IPS-20b (cell line): ENCODE measurements around the gene GPC3.
A peak's percentile ranks its signal among the peaks of the same experiment; 100 is the strongest.
"Not testable (repeated sequence)": the region's sequence is repeated elsewhere in the genome, so short reads cannot be mapped to it uniquely, and the experiment has no call there.

ENCODE experiments used
- H3K27ac ChIP-seq: one replicate; pipeline ENCODE4 v1.5.1; 2013; ENCODE audit warnings: low read length
- H3K27me3 ChIP-seq: 2 replicates; pipeline ENCODE4 v1.6.1; 2013; ENCODE audit warnings: mild to moderate bottlenecking, low read length, inconsistent platforms; ENCODE audit not compliant: insufficient read depth
- H3K36me3 ChIP-seq: 2 replicates; pipeline ENCODE4 v1.6.1; 2013; ENCODE audit warnings: low read depth, mild to moderate bottlenecking, inconsistent platforms, low read length, moderate library complexity; ENCODE audit not compliant: insufficient read depth
- H3K4me1 ChIP-seq: 2 replicates; pipeline ENCODE4 v1.6.1; 2013; ENCODE audit warnings: mild to moderate bottlenecking, control low read depth, inconsistent platforms, low read length, moderate library complexity; ENCODE audit not compliant: insufficient read depth
- H3K4me3 ChIP-seq: 2 replicates; pipeline ENCODE4 v1.5.1; 2013; ENCODE audit warnings: mild to moderate bottlenecking, low read length, inconsistent platforms
- H3K9ac ChIP-seq: 2 replicates; pipeline ENCODE4 v1.6.1; 2013; ENCODE audit warnings: low read depth, mild to moderate bottlenecking, inconsistent platforms, low read length, moderate library complexity
- H3K9me3 ChIP-seq: 2 replicates; pipeline ENCODE4 v1.6.1; 2013; ENCODE audit warnings: mild to moderate bottlenecking, low read depth, low read length, inconsistent platforms; ENCODE audit not compliant: insufficient read depth

Gene GPC3

DNA sequence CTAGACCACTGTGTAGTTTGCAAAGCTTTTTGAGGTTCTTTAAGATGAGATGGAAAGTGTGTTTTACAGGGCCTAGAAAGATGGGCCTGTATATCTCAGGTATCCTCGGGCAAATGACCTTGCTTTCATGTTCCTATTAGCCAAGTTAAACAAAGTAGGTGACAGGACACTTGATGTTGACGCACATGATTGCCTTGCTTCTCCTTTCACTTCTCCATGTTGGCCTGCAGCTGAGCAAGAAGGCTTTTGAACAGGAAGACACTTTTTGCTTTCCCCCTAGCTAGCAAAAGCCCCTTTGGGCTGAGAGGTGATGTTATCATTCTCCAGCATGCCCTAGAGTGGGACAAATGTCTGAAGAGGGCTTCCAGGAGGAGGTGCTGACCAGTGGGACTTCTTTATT, 202.1 kb downstream of the GPC3 start:
- H3K27me3 ChIP-seq, result no peaks in the 10 kb centered on the region
- peak overlapping the region; percentile 33; the same call in 1 of the 2 replicates for H3K4me3 ChIP-seq
- no peaks in the 10 kb centered on the region for H3K9me3 ChIP-seq
- no peak overlapping the region for H3K9ac ChIP-seq
- no peak overlapping the region for H3K27ac ChIP-seq
- H3K36me3 ChIP-seq, result no peaks in the 10 kb centered on the region
- H3K4me1 ChIP-seq, result peaks cover 27% of the 10 kb centered on the region

DNA sequence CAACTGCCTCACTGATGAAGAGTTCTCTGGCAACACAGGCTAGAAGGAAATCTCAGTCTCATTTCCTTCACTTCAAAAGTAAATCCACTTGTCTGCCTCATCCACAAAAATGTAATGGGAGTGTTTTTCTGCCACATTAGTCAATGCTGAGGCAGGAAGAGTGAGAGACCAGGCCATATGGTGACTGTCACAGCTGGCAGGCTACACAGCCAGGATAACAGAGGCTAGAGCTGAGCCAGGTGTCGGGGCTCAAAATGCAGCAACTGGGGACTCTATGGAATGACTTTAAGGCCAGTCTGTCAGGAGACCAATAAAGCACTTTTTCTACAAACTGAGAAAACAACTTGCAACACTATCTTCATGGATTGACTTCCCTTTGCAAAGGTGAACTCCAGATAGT, 204.2 kb downstream of the GPC3 start:
- Histone ChIP-seq H3K9me3 (no peaks in the 10 kb centered on the region), H3K4me3 (no peak overlapping the region), H3K27ac (no peak overlapping the region), H3K36me3 (no peaks in the 10 kb centered on the region), H3K4me1 (peaks cover 27% of the 10 kb centered on the region), H3K27me3 (no peaks in the 10 kb centered on the region), H3K9ac (no peak overlapping the region)

DNA sequence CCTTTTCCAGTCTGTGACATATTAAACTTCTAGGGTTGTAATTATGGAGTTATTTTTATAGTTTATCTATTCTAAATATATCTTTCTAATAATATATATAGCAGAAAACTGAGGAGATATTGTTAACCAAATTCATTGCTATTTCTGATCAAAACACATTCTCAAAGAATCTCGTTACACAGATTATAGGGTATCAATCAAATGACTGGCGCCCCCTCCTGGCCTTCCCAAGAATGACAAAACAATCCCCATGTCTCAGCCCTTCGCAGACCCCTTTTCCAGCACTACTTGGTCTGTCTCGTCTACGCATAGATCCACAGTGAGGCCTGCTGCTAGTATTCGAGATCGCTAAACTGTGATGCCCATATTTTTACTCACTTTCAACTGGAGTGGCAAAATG, 209.3 kb downstream of the GPC3 start:
- Histone ChIP-seq H3K4me3 (no peak overlapping the region), H3K27me3 (no peaks in the 10 kb centered on the region), H3K36me3 (no peaks in the 10 kb centered on the region)

DNA sequence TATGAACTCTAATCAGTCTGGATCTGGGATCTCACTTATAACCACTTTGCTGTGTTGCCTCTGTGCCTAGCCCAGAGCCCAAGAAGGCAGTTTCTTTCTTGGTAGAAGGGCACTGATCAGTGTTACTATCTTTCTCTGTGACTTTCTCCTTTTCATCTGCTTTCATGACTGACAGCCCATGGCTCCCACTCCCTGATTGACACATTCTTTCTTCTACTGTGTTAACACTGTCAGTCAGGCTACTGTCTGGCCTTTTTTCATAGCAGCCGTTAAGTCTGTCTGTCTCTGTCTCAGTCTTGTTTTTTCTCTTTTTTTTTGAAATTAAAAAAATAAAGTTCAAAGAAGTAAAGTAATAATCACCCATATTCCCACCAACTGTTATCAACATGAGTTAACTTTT, 210.6 kb downstream of the GPC3 start:
- no peaks in the 10 kb centered on the region for H3K4me1 ChIP-seq
- H3K4me3 ChIP-seq, result no peak overlapping the region
- no peak overlapping the region for H3K27ac ChIP-seq
- no peaks in the 10 kb centered on the region for H3K36me3 ChIP-seq
- H3K9ac ChIP-seq, result no peak overlapping the region
- H3K27me3 ChIP-seq, result no peaks in the 10 kb centered on the region
- H3K9me3 ChIP-seq, result no peaks in the 10 kb centered on the region

More for the DNA sequence above, 209.3 kb downstream of the GPC3 start:
- H3K27ac ChIP-seq, result no peak overlapping the region
- H3K4me1 ChIP-seq, result peaks cover under 1% of the 10 kb centered on the region; the same call in 1 of the 2 replicates
- H3K9ac ChIP-seq, result no peak overlapping the region
- H3K9me3 ChIP-seq, result no peaks in the 10 kb centered on the region

DNA sequence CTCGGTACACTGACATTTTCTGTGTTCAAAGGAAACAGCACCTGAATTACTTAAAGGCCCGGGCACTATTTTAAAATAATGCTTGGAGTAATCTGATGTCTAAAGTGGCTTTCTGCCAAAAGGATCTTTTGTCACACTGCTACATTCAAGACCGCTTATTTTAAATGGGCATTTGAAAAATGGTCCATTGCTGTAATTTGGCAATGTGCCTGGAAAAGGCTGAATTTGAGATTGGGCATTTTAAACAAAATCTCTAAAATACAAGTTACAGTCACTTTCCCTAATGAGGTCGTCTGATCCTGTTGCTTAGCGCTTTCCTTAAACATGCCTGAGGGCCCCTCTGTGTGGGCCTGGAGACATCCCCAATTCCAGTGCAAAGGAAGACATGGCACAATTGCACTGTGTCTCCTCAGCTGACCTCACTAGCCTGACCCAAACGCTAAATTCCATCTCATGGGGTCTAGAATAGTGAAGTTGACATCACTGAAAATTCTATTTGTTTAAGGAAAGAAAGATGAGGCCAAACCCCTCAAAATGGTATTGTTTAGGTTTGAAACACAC, 214.2 kb downstream of the GPC3 start:
- Histone ChIP-seq H3K27ac (no peak overlapping the region), H3K4me1 (no peaks in the 10 kb centered on the region), H3K4me3 (no peak overlapping the region), H3K27me3 (no peaks in the 10 kb centered on the region), H3K36me3 (no peaks in the 10 kb centered on the region), H3K9ac (no peak overlapping the region), H3K9me3 (no peaks in the 10 kb centered on the region)

DNA sequence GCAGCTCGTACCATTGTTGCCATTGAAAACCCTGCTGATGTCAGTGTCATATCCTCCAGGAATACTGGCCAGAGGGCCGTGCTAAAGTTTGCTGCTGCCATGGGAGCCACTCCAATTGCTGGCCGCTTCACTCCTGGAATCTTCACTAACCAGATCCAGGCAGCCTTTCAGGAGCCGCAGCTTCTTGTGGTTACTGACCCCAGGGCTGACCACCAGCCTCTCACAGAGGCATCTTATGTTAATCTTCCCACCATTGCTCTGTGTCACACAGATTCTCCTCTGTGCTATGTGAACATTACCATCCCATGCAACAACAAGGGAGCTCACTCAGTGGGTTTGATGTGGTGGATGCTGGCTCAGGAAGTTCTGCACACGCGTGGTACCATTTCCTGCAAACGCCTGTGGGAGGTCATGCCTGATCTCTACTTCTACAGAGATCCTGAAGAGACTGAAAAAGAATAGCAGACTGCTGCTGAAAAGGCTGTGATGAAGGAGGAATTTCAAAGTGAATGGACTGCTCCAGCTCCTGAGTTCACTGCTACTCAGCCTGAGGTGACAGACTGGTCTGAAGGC, 222.3 kb downstream of the GPC3 start:
- not testable (repeated sequence) for H3K27ac ChIP-seq, H3K9ac ChIP-seq, H3K9me3 ChIP-seq, H3K4me1 ChIP-seq, H3K4me3 ChIP-seq, H3K27me3 ChIP-seq, H3K36me3 ChIP-seq

DNA sequence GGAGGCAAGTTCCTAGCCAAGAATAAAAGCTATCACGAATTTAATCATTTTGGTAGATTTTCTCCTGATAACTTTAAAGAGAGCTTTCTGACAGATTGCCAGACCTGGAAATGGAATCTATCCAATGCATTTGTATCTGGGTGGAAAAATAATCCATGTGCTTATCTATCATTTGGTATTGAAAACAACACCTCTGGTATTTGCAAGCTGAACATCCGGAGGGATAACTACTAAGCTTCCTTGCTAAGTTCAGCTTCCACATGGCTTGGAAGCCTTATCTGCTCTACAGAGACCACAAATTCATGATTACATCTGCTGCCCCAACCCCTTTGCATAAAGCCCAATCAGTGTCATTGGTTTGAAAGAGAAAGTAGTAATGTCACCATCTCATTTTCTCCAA, 230.7 kb downstream of the GPC3 start:
- no peaks in the 10 kb centered on the region for H3K27me3 ChIP-seq

DNA sequence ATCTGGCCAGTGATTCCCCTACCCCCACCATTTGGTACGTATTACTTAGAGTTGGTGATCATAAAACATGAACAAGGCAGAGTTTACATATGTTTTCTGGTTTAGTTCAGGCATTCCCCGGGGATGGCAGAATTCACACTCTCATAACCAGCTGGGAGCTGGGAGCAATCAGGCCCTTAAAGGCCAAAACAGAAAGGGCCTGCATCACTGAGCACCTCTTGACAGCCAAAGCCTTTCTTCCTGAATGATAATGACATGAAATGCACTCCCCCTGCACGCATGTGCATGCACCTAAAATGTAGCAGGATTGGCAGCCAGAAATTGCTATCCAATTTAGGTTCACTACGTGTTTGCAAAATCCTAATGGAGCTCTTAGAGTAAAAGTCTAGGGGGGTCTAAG, 235.4 kb downstream of the GPC3 start:
- Histone ChIP-seq H3K27me3 (no peaks in the 10 kb centered on the region), H3K9me3 (no peaks in the 10 kb centered on the region), H3K36me3 (no peaks in the 10 kb centered on the region), H3K27ac (no peak overlapping the region), H3K9ac (no peak overlapping the region), H3K4me3 (no peak overlapping the region), H3K4me1 (no peaks in the 10 kb centered on the region)

More for the DNA sequence above, 230.7 kb downstream of the GPC3 start:
- H3K9me3 ChIP-seq, result no peaks in the 10 kb centered on the region
- H3K36me3 ChIP-seq, result no peaks in the 10 kb centered on the region
- H3K4me3 ChIP-seq, result no peak overlapping the region
- H3K27ac ChIP-seq, result no peak overlapping the region
- no peak overlapping the region for H3K9ac ChIP-seq
- no peaks in the 10 kb centered on the region for H3K4me1 ChIP-seq

DNA sequence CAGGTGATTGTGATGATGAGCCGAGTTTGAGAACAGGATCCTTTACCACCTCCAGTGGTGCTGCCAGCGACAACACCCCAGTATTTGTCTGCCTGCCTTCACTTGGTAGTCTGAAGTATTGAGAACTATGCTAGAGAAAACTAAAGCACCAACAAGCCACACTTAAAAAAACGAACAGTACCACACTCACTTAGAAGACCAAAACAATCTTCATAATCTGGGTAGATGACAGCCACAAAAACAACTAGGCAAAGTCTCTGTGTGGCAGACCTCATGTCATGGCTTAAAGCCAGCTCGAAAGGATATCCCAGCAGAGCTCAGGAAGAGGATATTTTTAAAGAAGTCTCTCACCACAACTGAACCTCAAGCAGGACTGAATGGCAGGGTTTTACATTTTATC, 236.0 kb downstream of the GPC3 start:
- no peaks in the 10 kb centered on the region for H3K9me3 ChIP-seq
- no peak overlapping the region for H3K9ac ChIP-seq
- H3K36me3 ChIP-seq, result no peaks in the 10 kb centered on the region
- H3K27me3 ChIP-seq, result no peaks in the 10 kb centered on the region
- no peak overlapping the region for H3K27ac ChIP-seq
- no peaks in the 10 kb centered on the region for H3K4me1 ChIP-seq
- no peak overlapping the region for H3K4me3 ChIP-seq

DNA sequence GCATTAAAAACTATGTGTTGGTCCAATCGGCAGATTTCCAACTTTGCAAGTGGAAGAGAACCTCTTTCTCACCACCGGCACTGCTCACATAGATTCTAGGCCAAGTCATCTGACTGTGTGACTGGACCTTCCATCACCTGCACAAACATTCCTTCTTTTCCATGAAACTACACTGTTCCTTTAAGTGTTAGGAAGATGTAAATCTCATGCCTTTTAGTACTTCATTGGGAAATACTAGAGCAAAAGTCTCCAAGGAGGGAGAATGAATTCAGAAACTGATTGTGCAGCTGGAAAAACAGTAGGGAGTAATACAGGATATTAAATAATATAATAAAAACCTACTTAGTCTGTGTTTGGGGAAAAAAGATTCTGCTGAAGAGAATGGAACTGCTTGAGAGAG, 238.2 kb downstream of the GPC3 start:
- no peaks in the 10 kb centered on the region for H3K27me3 ChIP-seq
- H3K9ac ChIP-seq, result no peak overlapping the region
- no peaks in the 10 kb centered on the region for H3K9me3 ChIP-seq
- H3K4me1 ChIP-seq, result no peaks in the 10 kb centered on the region; the same call in 1 of the 2 replicates
- H3K27ac ChIP-seq, result no peak overlapping the region
- no peak overlapping the region for H3K4me3 ChIP-seq
- no peaks in the 10 kb centered on the region for H3K36me3 ChIP-seq

DNA sequence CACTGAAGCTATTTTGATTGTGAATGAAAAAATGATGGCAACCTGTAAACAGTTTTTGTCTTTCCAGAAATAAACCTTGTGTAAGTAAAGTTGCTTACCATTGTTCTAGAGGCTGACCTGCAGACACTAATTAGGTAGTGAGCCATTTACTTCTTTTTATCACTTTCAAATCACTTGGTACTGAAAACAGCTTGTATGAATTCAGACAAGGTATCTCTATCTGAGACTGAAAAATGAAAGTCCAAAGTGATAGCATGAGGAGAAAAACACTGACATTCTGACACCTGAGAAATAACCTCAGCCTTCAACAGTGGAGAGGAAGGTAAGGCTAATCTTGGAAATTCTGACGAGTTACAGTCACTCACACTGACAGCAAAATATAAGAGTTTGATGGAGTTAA, 238.8 kb downstream of the GPC3 start:
- Histone ChIP-seq H3K4me1 (no peaks in the 10 kb centered on the region; the same call in 1 of the 2 replicates), H3K27me3 (no peaks in the 10 kb centered on the region), H3K36me3 (no peaks in the 10 kb centered on the region), H3K4me3 (no peak overlapping the region), H3K9me3 (no peaks in the 10 kb centered on the region), H3K9ac (no peak overlapping the region), H3K27ac (no peak overlapping the region)

DNA sequence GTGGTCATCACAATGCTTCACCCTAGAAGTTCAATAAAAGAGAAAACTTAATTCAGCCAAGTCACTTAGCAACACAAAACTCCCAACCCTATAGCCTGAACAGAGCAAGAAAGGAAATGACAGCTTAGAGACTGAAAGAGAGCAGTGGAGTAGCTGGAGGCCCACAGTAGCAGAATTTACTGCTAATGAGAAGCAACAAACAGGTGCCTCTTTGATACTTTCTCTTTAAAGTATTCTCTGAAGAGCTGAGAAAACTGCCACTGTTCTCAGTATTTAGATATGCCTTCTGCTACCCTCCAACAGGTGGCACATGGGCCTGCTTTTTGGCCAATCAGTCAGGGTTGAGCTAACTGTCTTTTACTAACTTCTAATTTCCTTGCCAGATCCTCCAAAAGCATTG, 240.0 kb downstream of the GPC3 start:
- Histone ChIP-seq H3K4me3 (no peak overlapping the region), H3K27me3 (no peaks in the 10 kb centered on the region), H3K4me1 (no peaks in the 10 kb centered on the region; the same call in 1 of the 2 replicates), H3K36me3 (no peaks in the 10 kb centered on the region), H3K27ac (no peak overlapping the region), H3K9me3 (no peaks in the 10 kb centered on the region), H3K9ac (no peak overlapping the region)
